ENCODE measurements around the gene STAG3.
"Not testable (repeated sequence)": the region's sequence is repeated elsewhere in the genome, so short reads cannot be mapped to it uniquely, and the experiment has no call there.

Gene STAG3, protein sequence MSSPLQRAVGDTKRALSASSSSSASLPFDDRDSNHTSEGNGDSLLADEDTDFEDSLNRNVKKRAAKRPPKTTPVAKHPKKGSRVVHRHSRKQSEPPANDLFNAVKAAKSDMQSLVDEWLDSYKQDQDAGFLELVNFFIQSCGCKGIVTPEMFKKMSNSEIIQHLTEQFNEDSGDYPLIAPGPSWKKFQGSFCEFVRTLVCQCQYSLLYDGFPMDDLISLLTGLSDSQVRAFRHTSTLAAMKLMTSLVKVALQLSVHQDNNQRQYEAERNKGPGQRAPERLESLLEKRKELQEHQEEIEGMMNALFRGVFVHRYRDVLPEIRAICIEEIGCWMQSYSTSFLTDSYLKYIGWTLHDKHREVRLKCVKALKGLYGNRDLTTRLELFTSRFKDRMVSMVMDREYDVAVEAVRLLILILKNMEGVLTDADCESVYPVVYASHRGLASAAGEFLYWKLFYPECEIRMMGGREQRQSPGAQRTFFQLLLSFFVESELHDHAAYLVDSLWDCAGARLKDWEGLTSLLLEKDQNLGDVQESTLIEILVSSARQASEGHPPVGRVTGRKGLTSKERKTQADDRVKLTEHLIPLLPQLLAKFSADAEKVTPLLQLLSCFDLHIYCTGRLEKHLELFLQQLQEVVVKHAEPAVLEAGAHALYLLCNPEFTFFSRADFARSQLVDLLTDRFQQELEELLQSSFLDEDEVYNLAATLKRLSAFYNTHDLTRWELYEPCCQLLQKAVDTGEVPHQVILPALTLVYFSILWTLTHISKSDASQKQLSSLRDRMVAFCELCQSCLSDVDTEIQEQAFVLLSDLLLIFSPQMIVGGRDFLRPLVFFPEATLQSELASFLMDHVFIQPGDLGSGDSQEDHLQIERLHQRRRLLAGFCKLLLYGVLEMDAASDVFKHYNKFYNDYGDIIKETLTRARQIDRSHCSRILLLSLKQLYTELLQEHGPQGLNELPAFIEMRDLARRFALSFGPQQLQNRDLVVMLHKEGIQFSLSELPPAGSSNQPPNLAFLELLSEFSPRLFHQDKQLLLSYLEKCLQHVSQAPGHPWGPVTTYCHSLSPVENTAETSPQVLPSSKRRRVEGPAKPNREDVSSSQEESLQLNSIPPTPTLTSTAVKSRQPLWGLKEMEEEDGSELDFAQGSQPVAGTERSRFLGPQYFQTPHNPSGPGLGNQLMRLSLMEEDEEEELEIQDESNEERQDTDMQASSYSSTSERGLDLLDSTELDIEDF
- 1.7 to 1.9 (median 1.9) reads per million in 3 donors for total RNA-seq

- peaks cover 15% of the 10 kb centered on the region for H3K4me1 ChIP-seq (ENCODE audit: control insufficient read depth, insufficient read depth, low read length, poor library complexity, severe bottlenecking)
- no peaks in the 10 kb centered on the region for H3K9me3 ChIP-seq (ENCODE audit: control insufficient read depth, low read length)
- peak within 1 kb of the TSS; percentile 2 for H3K27ac ChIP-seq (ENCODE audit: insufficient read depth, low read length, poor library complexity, severe bottlenecking)
- peak within 1 kb of the TSS; percentile 66 for H3K4me3 ChIP-seq (ENCODE audit: insufficient read depth, low read depth, low read length, poor library complexity, severe bottlenecking)
- H3K36me3 ChIP-seq (ENCODE audit: control insufficient read depth, insufficient read depth, low read length): no peaks in the 10 kb centered on the region
- peak; percentile 96 to 97 (median 97) for DNase-seq
- no peaks in the 10 kb centered on the region for H3K27me3 ChIP-seq (replicated peaks; ENCODE audit: control insufficient read depth, insufficient read depth, low read length, poor library complexity, severe bottlenecking)
Measured at GRCh38 chr7:100177045-100178001, at the start of gene STAG3, which contains the start of gene GPC2. STAG3 (plus strand) TSS chr7:100177918; CDS start chr7:100180557, 2,639 bp downstream. GPC2 (minus strand) TSS chr7:100177381; CDS start chr7:100177199, 182 bp downstream.

DNA sequence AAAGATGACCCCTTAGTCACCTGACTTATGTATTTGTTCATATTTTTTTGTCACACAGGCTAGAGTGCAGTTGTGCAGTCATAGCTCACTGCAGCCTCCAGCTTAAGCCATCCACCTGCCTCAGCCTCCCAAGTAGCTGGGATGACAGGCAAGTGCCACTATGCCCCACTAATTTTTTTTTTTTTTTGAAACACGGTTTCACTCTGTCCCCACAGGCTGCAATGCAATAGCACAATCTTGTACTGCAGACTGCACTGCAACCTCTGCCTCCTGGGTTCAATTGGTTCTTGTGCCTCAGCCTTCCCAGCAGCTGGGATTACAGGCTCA lies 49.1 kb upstream of the STAG3 start:
- Histone ChIP-seq H3K9me3 (ENCODE audit: control insufficient read depth, low read length) (no peaks in the 10 kb centered on the region), H3K4me1 (ENCODE audit: control insufficient read depth, insufficient read depth, low read length, poor library complexity, severe bottlenecking) (peaks cover 16% of the 10 kb centered on the region), H3K27me3 (replicated peaks; ENCODE audit: control insufficient read depth, insufficient read depth, low read length, poor library complexity, severe bottlenecking) (no peaks in the 10 kb centered on the region), H3K27ac (ENCODE audit: insufficient read depth, low read length, poor library complexity, severe bottlenecking) (no peak overlapping the region), H3K36me3 (ENCODE audit: control insufficient read depth, insufficient read depth, low read length) (peaks cover 9% of the 10 kb centered on the region), H3K4me3 (ENCODE audit: insufficient read depth, low read depth, low read length, poor library complexity, severe bottlenecking) (no peak overlapping the region)
- no peak for DNase-seq

DNA sequence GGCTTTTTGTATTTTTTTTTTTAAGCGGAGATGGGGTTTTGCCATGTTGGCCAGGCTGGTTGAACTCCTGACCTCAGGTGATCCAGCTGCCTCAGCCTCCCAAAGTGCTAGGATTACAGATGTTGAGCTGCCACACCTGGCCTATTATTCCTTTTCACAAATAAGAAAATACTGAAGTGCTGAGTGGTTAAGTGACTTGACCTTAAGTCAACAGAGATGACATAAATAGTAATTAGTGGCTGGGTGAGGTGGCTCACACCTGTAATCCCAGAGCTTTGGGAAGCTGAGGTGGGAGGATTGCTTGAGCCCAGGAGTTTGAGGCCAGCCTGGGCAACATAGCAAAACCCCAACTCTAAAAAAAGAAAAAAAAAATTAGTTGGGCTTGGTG lies 47.5 kb upstream of the STAG3 start:
- DNase-seq; H3K27me3 ChIP-seq (replicated peaks; ENCODE audit: control insufficient read depth, insufficient read depth, low read length, poor library complexity, severe bottlenecking); H3K4me3 ChIP-seq (ENCODE audit: insufficient read depth, low read depth, low read length, poor library complexity, severe bottlenecking); H3K36me3 ChIP-seq (ENCODE audit: control insufficient read depth, insufficient read depth, low read length); H3K27ac ChIP-seq (ENCODE audit: insufficient read depth, low read length, poor library complexity, severe bottlenecking); H3K9me3 ChIP-seq (ENCODE audit: control insufficient read depth, low read length): not testable (repeated sequence)
- H3K4me1 ChIP-seq (ENCODE audit: control insufficient read depth, insufficient read depth, low read length, poor library complexity, severe bottlenecking): peaks cover 16% of the 10 kb centered on the region

GRCh38 chr7:100130608-100131453 lies 46.9 kb upstream of the STAG3 start:
- H3K36me3 ChIP-seq (ENCODE audit: control insufficient read depth, insufficient read depth, low read length): no peaks in the 10 kb centered on the region
- no peak overlapping the region for H3K27ac ChIP-seq (ENCODE audit: insufficient read depth, low read length, poor library complexity, severe bottlenecking)
- no peak overlapping the region for H3K4me3 ChIP-seq (ENCODE audit: insufficient read depth, low read depth, low read length, poor library complexity, severe bottlenecking)
- no peaks in the 10 kb centered on the region for H3K27me3 ChIP-seq (replicated peaks; ENCODE audit: control insufficient read depth, insufficient read depth, low read length, poor library complexity, severe bottlenecking)
- H3K4me1 ChIP-seq (ENCODE audit: control insufficient read depth, insufficient read depth, low read length, poor library complexity, severe bottlenecking): peaks cover 12% of the 10 kb centered on the region
- DNase-seq: peak; percentile 61 to 75 (median 67)
- no peaks in the 10 kb centered on the region for H3K9me3 ChIP-seq (ENCODE audit: control insufficient read depth, low read length)

DNA sequence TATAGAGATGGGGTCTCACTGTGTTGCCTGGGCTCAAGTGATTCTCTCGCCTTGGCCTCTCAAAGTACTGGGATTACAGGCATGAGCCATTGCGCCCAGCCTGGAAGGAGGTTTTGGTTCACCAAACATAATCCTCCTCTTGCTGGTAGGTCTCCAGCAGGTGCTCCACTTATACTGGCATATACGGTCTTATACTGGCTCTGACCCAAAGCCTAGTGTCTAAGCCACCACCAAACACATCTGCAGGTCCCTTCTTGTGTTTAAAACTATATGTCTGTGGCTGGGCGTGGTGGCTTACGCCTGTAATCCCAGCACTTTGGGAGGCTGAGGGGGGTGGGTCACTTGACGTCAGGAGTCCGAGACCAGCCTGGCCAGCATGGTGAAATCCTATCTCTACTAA lies 45.6 kb upstream of the STAG3 start:
- no peaks in the 10 kb centered on the region for H3K27me3 ChIP-seq (replicated peaks; ENCODE audit: control insufficient read depth, insufficient read depth, low read length, poor library complexity, severe bottlenecking)
- H3K27ac ChIP-seq (ENCODE audit: insufficient read depth, low read length, poor library complexity, severe bottlenecking): no peak overlapping the region
- H3K4me3 ChIP-seq (ENCODE audit: insufficient read depth, low read depth, low read length, poor library complexity, severe bottlenecking): no peak overlapping the region
- no peaks in the 10 kb centered on the region for H3K9me3 ChIP-seq (ENCODE audit: control insufficient read depth, low read length)
- no peaks in the 10 kb centered on the region for H3K36me3 ChIP-seq (ENCODE audit: control insufficient read depth, insufficient read depth, low read length)
- H3K4me1 ChIP-seq (ENCODE audit: control insufficient read depth, insufficient read depth, low read length, poor library complexity, severe bottlenecking): peaks cover 12% of the 10 kb centered on the region
- DNase-seq: no peak

- H3K4me1 ChIP-seq (ENCODE audit: control insufficient read depth, insufficient read depth, low read length, poor library complexity, severe bottlenecking): peaks cover 9% of the 10 kb centered on the region
- H3K27me3 ChIP-seq (replicated peaks; ENCODE audit: control insufficient read depth, insufficient read depth, low read length, poor library complexity, severe bottlenecking): no peaks in the 10 kb centered on the region
- H3K4me3 ChIP-seq (ENCODE audit: insufficient read depth, low read depth, low read length, poor library complexity, severe bottlenecking): no peak overlapping the region
- peak; percentile 23 to 41 (median 33) for DNase-seq
- H3K9me3 ChIP-seq (ENCODE audit: control insufficient read depth, low read length): no peaks in the 10 kb centered on the region
- H3K27ac ChIP-seq (ENCODE audit: insufficient read depth, low read length, poor library complexity, severe bottlenecking): no peak overlapping the region
- no peaks in the 10 kb centered on the region for H3K36me3 ChIP-seq (ENCODE audit: control insufficient read depth, insufficient read depth, low read length)
Measured at GRCh38 chr7:100132697-100133151, 45.0 kb upstream of the STAG3 start.

- Histone ChIP-seq H3K27me3 (replicated peaks; ENCODE audit: control insufficient read depth, insufficient read depth, low read length, poor library complexity, severe bottlenecking) (no peaks in the 10 kb centered on the region), H3K27ac (ENCODE audit: insufficient read depth, low read length, poor library complexity, severe bottlenecking) (no peak overlapping the region), H3K4me1 (ENCODE audit: control insufficient read depth, insufficient read depth, low read length, poor library complexity, severe bottlenecking) (no peaks in the 10 kb centered on the region), H3K4me3 (ENCODE audit: insufficient read depth, low read depth, low read length, poor library complexity, severe bottlenecking) (no peak overlapping the region), H3K9me3 (ENCODE audit: control insufficient read depth, low read length) (no peaks in the 10 kb centered on the region), H3K36me3 (ENCODE audit: control insufficient read depth, insufficient read depth, low read length) (no peaks in the 10 kb centered on the region)
- DNase-seq: no peak
Measured at GRCh38 chr7:100137851-100138760, 39.6 kb upstream of the STAG3 start.

GRCh38 chr7:100141555-100141949 lies 36.2 kb upstream of the STAG3 start:
- Histone ChIP-seq H3K36me3 (ENCODE audit: control insufficient read depth, insufficient read depth, low read length) (no peaks in the 10 kb centered on the region), H3K27ac (ENCODE audit: insufficient read depth, low read length, poor library complexity, severe bottlenecking) (no peak overlapping the region), H3K4me3 (ENCODE audit: insufficient read depth, low read depth, low read length, poor library complexity, severe bottlenecking) (no peak overlapping the region), H3K27me3 (replicated peaks; ENCODE audit: control insufficient read depth, insufficient read depth, low read length, poor library complexity, severe bottlenecking) (no peaks in the 10 kb centered on the region), H3K9me3 (ENCODE audit: control insufficient read depth, low read length) (no peaks in the 10 kb centered on the region), H3K4me1 (ENCODE audit: control insufficient read depth, insufficient read depth, low read length, poor library complexity, severe bottlenecking) (no peaks in the 10 kb centered on the region)
- DNase-seq: no peak

Measured in effector memory CD4-positive, alpha-beta T cell (primary cell).